IMR-90 (cell line): ENCODE data around the gene LGSN. TPM values are rescaled to one million over a fixed set of nuclear protein-coding genes. Genes with fewer than 3 reads are reported as not detected.

Experiments used
- ATAC-seq: fragments of 200-7000 bp; cut with Tn5 transposase; 2 replicates; pipeline ENCODE4 v1.9.1; 2020; ENCODE audit warnings: low read depth, mild to moderate bottlenecking, moderate library complexity
- BruUV-seq: library from RNA; stranded (reverse); fragments of 400-500 nt; replicated peaks from 2 replicates; lab custom pipeline; 2021; lab: Mats Ljungman, UMichigan
- CTCF ChIA-PET: fragments of 300-600 bp; formaldehyde crosslinking; extraction: SDS; loops from one replicate; lab custom pipeline; 2021; ENCODE audit warnings: antibody characterized with exemption; lab: Yijun Ruan, JAX
- POLR2A ChIA-PET: fragments of 300-600 bp; sonication (Branson Sonifier 250); formaldehyde crosslinking; loops from one replicate; lab custom pipeline; 2022; ENCODE audit warnings: antibody characterized with exemption; ENCODE audit not compliant: unreplicated experiment; lab: Charles Lee
- DNase-seq: peaks from one replicate; pipeline ENCODE4 v3.0.0; 2013
- H2AFZ ChIP-seq: replicated peaks from 2 replicates; pipeline ENCODE3; 2013; ENCODE audit warnings: low read length, mild to moderate bottlenecking; ENCODE audit not compliant: poor library complexity
- H2AK5ac ChIP-seq: 2 replicates; pipeline ENCODE4 v1.6.1; 2013; ENCODE audit warnings: low read depth, low read length, inconsistent platforms
- H2AK9ac ChIP-seq: replicated peaks from 2 replicates; pipeline ENCODE3; 2013; ENCODE audit warnings: mild to moderate bottlenecking, low read depth, low read length, moderate library complexity; ENCODE audit not compliant: poor library complexity
- H2BK120ac ChIP-seq: 2 replicates; pipeline ENCODE4 v1.6.1; 2013; ENCODE audit warnings: low read depth, low read length, inconsistent platforms
- H2BK15ac ChIP-seq: 3 replicates; pipeline ENCODE4 v1.6.1; 2013; ENCODE audit warnings: low read depth, low read length, inconsistent platforms
- H2BK20ac ChIP-seq: 2 replicates; pipeline ENCODE4 v1.6.1; 2013; ENCODE audit warnings: low read depth, mild to moderate bottlenecking, inconsistent platforms, low read length, moderate library complexity
- H2BK5ac ChIP-seq: 2 replicates; pipeline ENCODE4 v1.6.1; 2013; ENCODE audit warnings: mild to moderate bottlenecking, low read depth, low read length, inconsistent platforms; ENCODE audit not compliant: poor library complexity, severe bottlenecking
- H3K14ac ChIP-seq: replicated peaks from 2 replicates; pipeline ENCODE4 v1.6.1; 2013; ENCODE audit warnings: low read depth, low read length, inconsistent platforms
- H3K18ac ChIP-seq: 2 replicates; pipeline ENCODE4 v1.6.1; 2013; ENCODE audit warnings: low read depth, low read length, control low read depth
- H3K23ac ChIP-seq: 2 replicates; pipeline ENCODE4 v1.6.1; 2013; ENCODE audit warnings: low read depth, low read length, inconsistent platforms
- H3K27ac ChIP-seq: 2 replicates; pipeline ENCODE4 v1.5.1; 2013; ENCODE audit warnings: mild to moderate bottlenecking, control low read depth, low read length; ENCODE audit not compliant: insufficient read depth
- H3K27me3 ChIP-seq: 2 replicates; pipeline ENCODE4 v1.6.1; 2013; ENCODE audit warnings: low read length; ENCODE audit not compliant: control insufficient read depth, insufficient read depth
- H3K36me3 ChIP-seq: 2 replicates; pipeline ENCODE4 v1.6.1; 2013; ENCODE audit warnings: low read length, mixed read lengths; ENCODE audit not compliant: control insufficient read depth, insufficient read depth
- H3K4ac ChIP-seq: 2 replicates; pipeline ENCODE4 v1.6.1; 2013; ENCODE audit warnings: low read depth, low read length, inconsistent platforms
- H3K4me1 ChIP-seq: 2 replicates; pipeline ENCODE4 v1.6.1; 2013; ENCODE audit warnings: low read length, mixed read lengths; ENCODE audit not compliant: control insufficient read depth, insufficient read depth
- H3K4me2 ChIP-seq: 2 replicates; pipeline ENCODE4 v1.6.1; 2013; ENCODE audit warnings: low read depth, mild to moderate bottlenecking, control low read depth, low read length, moderate library complexity
- H3K4me3 ChIP-seq: 2 replicates; pipeline ENCODE4 v1.5.1; 2013; ENCODE audit warnings: low read depth, mild to moderate bottlenecking, control low read depth, low read length, moderate library complexity; ENCODE audit not compliant: insufficient read depth
- H3K56ac ChIP-seq: 2 replicates; pipeline ENCODE4 v1.6.1; 2013; ENCODE audit warnings: low read length, inconsistent platforms; ENCODE audit not compliant: insufficient read depth; ENCODE audit errors: extremely low read depth
- H3K79me1 ChIP-seq, 2 experiments: 2 replicates each; pipeline ENCODE4 v1.6.1; 2013; ENCODE audit warnings: low read length in 2 of 2, inconsistent platforms in 1 of 2, low read depth in 1 of 2
- H3K9ac ChIP-seq: 2 replicates; pipeline ENCODE4 v1.6.1; 2013; ENCODE audit warnings: low read depth, low read length, control low read depth
- H3K9me1 ChIP-seq: 2 replicates; pipeline ENCODE4 v1.6.1; 2013; ENCODE audit warnings: low read length, inconsistent platforms; ENCODE audit not compliant: insufficient read depth
- H3K9me3 ChIP-seq: 2 replicates; pipeline ENCODE4 v1.6.1; 2013; ENCODE audit warnings: low read length; ENCODE audit not compliant: control insufficient read depth, insufficient read depth
- H4K20me1 ChIP-seq: 2 replicates; pipeline ENCODE4 v1.6.1; 2013; ENCODE audit warnings: low read length, inconsistent platforms; ENCODE audit not compliant: insufficient read depth
- H4K5ac ChIP-seq: 2 replicates; pipeline ENCODE4 v1.6.1; 2013; ENCODE audit warnings: mild to moderate bottlenecking, low read depth, low read length, control low read depth
- H4K8ac ChIP-seq, 2 experiments: 2 replicates each; pipeline ENCODE4 v1.6.1; 2013; ENCODE audit warnings: low read depth in 2 of 2, low read length in 2 of 2, control low read depth in 1 of 2, inconsistent platforms in 1 of 2
- H4K91ac ChIP-seq: 2 replicates; pipeline ENCODE4 v1.6.1; 2013; ENCODE audit warnings: low read depth, low read length, inconsistent platforms; ENCODE audit not compliant: insufficient read depth
- CEBPB ChIP-seq: IDR thresholded peaks from 2 replicates; pipeline ENCODE4 v1.6.1; 2012; ENCODE audit warnings: low read depth, low read length, improper control_type of control experiment
- FOS ChIP-seq: fragments of 150-350 bp; IDR thresholded peaks from 2 replicates; pipeline ENCODE4 v1.6.1; 2016; ENCODE audit warnings: low read depth, low read length
- MXI1 ChIP-seq: IDR thresholded peaks from 2 replicates; pipeline ENCODE4 v1.6.1; 2012; ENCODE audit warnings: low read depth, mild to moderate bottlenecking, low read length, moderate library complexity, borderline replicate concordance
- RAD21 ChIP-seq: IDR thresholded peaks from 2 replicates; pipeline ENCODE4 v1.6.1; 2012; ENCODE audit warnings: low read length, improper control_type of control experiment
- RCOR1 ChIP-seq: IDR thresholded peaks from 2 replicates; pipeline ENCODE4 v1.6.1; 2012; ENCODE audit warnings: mild to moderate bottlenecking, low read length, improper control_type of control experiment; ENCODE audit not compliant: insufficient replicate concordance
- WGBS, 2 experiments: methylation state at CpG; one replicate each; pipeline versions ENCODE4 v1.1.5 to v1.1.7; 2013; ENCODE audit warnings: missing lambda C conversion rate in 2 of 2; ENCODE audit not compliant: insufficient read length in 1 of 2; ENCODE audit errors: extremely low coverage in 2 of 2; 5-methylcytosine and 5-hydroxymethylcytosine counted together
- dilution Hi-C: fragments of 300-500 bp; cut with HindIII; formaldehyde crosslinking; loops from one replicate; pipeline ENCODE4 v1.14.3; 2018; ENCODE audit warnings: low sequenced_read_pairs; ENCODE audit not compliant: unreplicated experiment
- in situ Hi-C: fragments of 300-500 bp; cut with MboI; formaldehyde crosslinking; loops from 3 replicates; pipeline ENCODE4 v1.14.3; 2019; ENCODE audit warnings: low sequenced_read_pairs, inconsistent platforms, mixed read lengths
- intact Hi-C: fragments of 100-400 bp; cut with micrococcal nuclease; formaldehyde crosslinking; loops from 2 replicates; pipeline ENCODE4 v1.10.0; 2022
- polyA plus RNA-seq, 3 experiments: library from polyadenylated mRNA; depleted of rRNA; stranded (reverse); fragments of >200 nt; gene quantifications; 2 replicates each; pipeline ENCODE4 v1.2.3, GENCODE V29; 2012; ENCODE audit warnings: low replicate concordance in 1 of 3
- total RNA-seq: library from RNA; depleted of rRNA; stranded (reverse); fragments of >200 nt; gene quantifications from 2 replicates; pipeline ENCODE4 v1.2.3, GENCODE V29; 2012

Gene LGSN
- total and polyA plus RNA-seq, 2 of the 4 experiments (the other 2 are of a cell fraction): not detected

DNA sequence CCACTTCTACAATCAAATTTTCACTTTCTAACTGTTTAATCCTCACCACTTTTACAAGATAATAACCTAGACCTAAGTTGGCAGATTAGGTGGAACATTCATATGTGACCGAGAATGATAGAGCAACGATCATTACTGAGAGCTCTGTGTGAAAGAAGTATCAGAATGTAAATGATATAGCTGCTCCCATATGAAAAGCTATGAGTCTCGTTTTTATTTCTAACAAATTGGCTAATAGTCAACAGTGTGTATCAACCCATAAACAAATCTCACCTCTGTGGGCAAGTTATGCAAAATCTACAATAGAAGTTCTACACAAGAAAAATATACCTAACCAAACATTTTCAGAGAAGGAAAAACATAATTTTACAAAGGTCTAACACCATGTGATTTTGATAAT is 3.7 kb downstream of the LGSN start:
- H3K36me3 ChIP-seq: no peaks in the 10 kb centered on the region
- H2AK5ac ChIP-seq: no peak overlapping the region
- no peak overlapping the region for H2BK120ac ChIP-seq
- in situ Hi-C loops (no loop called here), dilution Hi-C loops (no loop called here), intact Hi-C loops (no loop called here)
- TF ChIP-seq RAD21 (no peak), RCOR1 (no peak), CEBPB (no peak), MXI1 (no peak), FOS (no peak)
- H3K4me1 ChIP-seq: no peaks in the 10 kb centered on the region; the same call in 1 of the 2 replicates
- H3K79me1 ChIP-seq: no peaks in the 10 kb centered on the region
- ChIA-PET POLR2A (no interaction called here), CTCF (no interaction called here)
- ATAC-seq: no peak
- no peak overlapping the region for H2AK9ac ChIP-seq
- H2BK5ac ChIP-seq: no peak overlapping the region
- no peak overlapping the region for H4K91ac ChIP-seq
- no TSS peak for BruUV-seq
- H2AFZ ChIP-seq: no peak overlapping the region
- DNase-seq: no peak
- no peaks in the 10 kb centered on the region for H3K27me3 ChIP-seq
- no peaks in the 10 kb centered on the region for H4K20me1 ChIP-seq
- H3K23ac ChIP-seq: no peak overlapping the region
- no peaks in the 10 kb centered on the region for H3K9me3 ChIP-seq
- H4K8ac ChIP-seq: no peak overlapping the region
- H3K14ac ChIP-seq: no peak overlapping the region
- H3K4me3 ChIP-seq: no peak overlapping the region
- H3K4me2 ChIP-seq: no peak overlapping the region
- H2BK20ac ChIP-seq: no peak overlapping the region
- H3K18ac ChIP-seq: no peak overlapping the region
- H3K56ac ChIP-seq: no peak overlapping the region
- no CpG with 5 or more reads among the region's 3 CpGs for WGBS, 2 experiments
- H3K27ac ChIP-seq: no peak overlapping the region
- H3K4ac ChIP-seq: no peak overlapping the region
- H3K9me1 ChIP-seq: no peaks in the 10 kb centered on the region
- no peak overlapping the region for H2BK15ac ChIP-seq
- H4K5ac ChIP-seq: no peak overlapping the region
- H3K9ac ChIP-seq: no peak overlapping the region
